Prostate gland (tissue), 2 donors: ENCODE data around the gene CYFIP1. TPM values are rescaled to one million over a fixed set of nuclear protein-coding genes. Genes with fewer than 3 reads are reported as not detected.

ENCODE experiments used
- DNase-seq: peaks from one replicate; pipeline ENCODE4 v3.0.0-alpha.2; 2019; ENCODE audit warnings: low spot score
- H3K27ac ChIP-seq, 2 donors: fragments of 200-600 bp; sonication (generic); 2 replicates each; pipeline ENCODE4 v1.5.1; 2017 to 2019
- H3K27me3 ChIP-seq: fragments of 200-600 bp; sonication (generic); replicated peaks from 2 replicates; pipeline ENCODE4 v1.5.1; 2019; ENCODE audit not compliant: insufficient read depth
- H3K36me3 ChIP-seq, 2 donors: fragments of 200-600 bp; sonication (generic); 1 replicate in 1 of 2; 2 replicates in 1 of 2; pipeline versions ENCODE4 v1.5.1 to v1.8.1; 2017 to 2019
- H3K4me1 ChIP-seq: fragments of 200-600 bp; sonication (generic); replicated peaks from 2 replicates; pipeline ENCODE4 v1.5.1; 2019
- H3K4me3 ChIP-seq, 2 donors: fragments of 200-600 bp; sonication (generic); 2 replicates each; pipeline ENCODE4 v1.5.1; 2017 to 2019
- H3K9me3 ChIP-seq: fragments of 200-600 bp; sonication (generic); 2 replicates; pipeline ENCODE4 v1.5.1; 2017
- POLR2A ChIP-seq: fragments of 450-650 bp; IDR thresholded peaks from one replicate; pipeline ENCODE4 v1.6.1; 2016; ENCODE audit warnings: antibody characterized with exemption, mild to moderate bottlenecking
- POLR2AphosphoS5 ChIP-seq: sonication (generic); formaldehyde crosslinking; IDR thresholded peaks from one replicate; pipeline ENCODE4 v1.6.1; 2017; ENCODE audit warnings: antibody characterized with exemption
- WGBS: methylation state at CpG from one replicate; pipeline ENCODE4 v1.1.5; 2018; 5-methylcytosine and 5-hydroxymethylcytosine counted together
- intact Hi-C: fragments of 100-400 bp; cut with DNase I; formaldehyde crosslinking; loops from one replicate; pipeline ENCODE4 v1.14.2; 2022
- total RNA-seq, 2 donors: library from RNA; depleted of rRNA; stranded (reverse); fragments of >200 nt; gene quantifications; one replicate each; pipeline ENCODE4 v1.1.0, GENCODE V29; 2016
- TF ChIP-seq, protein P1 (sequence below), 4 experiments: fragments of 200-600 bp in 2 of 4; fragments of 450-650 bp in 2 of 4; sonication (generic) in 2 of 4; IDR thresholded peaks; 1 replicate in 3 of 4; 2 replicates in 1 of 4; pipeline ENCODE4 v1.5.1; 2016 to 2019; ENCODE audit warnings: antibody characterized with exemption in 4 of 4, mild to moderate bottlenecking in 2 of 4, moderate library complexity in 2 of 4

Gene CYFIP1
- total RNA-seq, 2 donors from 2014 or later: 97.1 to 121 TPM

DNA sequence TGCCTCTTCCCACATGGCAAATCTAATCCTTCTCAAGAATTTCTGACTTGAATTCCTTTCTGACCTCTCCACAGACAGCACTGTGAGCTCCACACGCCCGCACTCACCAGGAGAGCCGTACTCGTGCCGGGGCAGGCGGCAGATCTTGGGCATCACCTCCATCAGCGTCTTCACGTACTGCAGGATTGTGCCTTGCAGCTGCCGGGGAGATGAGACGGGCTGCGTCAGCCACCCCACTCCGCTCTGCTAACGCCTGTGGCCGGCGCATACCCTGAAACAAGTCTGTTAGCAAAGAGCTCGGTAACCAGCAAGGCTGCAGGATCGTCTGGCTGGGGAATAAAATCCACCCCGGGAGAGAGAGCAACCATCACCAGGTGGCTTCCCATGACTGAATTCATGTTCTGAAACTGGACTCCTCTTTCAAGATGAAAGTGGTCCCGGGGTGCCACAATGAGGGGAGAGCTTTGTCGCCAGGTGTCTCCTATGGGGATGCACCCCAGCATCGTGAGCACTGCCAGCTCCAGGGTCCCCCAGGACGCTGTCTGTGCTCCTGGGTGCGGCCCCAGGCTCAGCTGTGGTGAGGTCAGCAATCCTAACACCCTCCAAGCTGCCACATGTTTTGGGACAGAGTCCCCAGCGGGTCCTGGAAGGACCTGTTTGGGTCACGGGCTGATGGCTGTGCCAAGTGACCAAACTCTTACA lies 98.3 kb downstream of the CYFIP1 start:
- H3K4me1 ChIP-seq: no peaks in the 10 kb centered on the region
- 94% methylated on average over 19 of the region's 25 CpGs for WGBS
- TF ChIP-seq, protein P1, sequence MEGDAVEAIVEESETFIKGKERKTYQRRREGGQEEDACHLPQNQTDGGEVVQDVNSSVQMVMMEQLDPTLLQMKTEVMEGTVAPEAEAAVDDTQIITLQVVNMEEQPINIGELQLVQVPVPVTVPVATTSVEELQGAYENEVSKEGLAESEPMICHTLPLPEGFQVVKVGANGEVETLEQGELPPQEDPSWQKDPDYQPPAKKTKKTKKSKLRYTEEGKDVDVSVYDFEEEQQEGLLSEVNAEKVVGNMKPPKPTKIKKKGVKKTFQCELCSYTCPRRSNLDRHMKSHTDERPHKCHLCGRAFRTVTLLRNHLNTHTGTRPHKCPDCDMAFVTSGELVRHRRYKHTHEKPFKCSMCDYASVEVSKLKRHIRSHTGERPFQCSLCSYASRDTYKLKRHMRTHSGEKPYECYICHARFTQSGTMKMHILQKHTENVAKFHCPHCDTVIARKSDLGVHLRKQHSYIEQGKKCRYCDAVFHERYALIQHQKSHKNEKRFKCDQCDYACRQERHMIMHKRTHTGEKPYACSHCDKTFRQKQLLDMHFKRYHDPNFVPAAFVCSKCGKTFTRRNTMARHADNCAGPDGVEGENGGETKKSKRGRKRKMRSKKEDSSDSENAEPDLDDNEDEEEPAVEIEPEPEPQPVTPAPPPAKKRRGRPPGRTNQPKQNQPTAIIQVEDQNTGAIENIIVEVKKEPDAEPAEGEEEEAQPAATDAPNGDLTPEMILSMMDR (IDR thresholded peaks at IDR 0.05): no peak
- no peak for TF ChIP-seq POLR2AphosphoS5
- no peak for TF ChIP-seq POLR2A
- no peaks in the 10 kb centered on the region for H3K9me3 ChIP-seq
- intact Hi-C loops: no loop called here
- H3K4me3 ChIP-seq: no peak overlapping the region
- H3K27me3 ChIP-seq: no peaks in the 10 kb centered on the region
- peaks cover 11 to 23% of the 10 kb centered on the region in 2 donors for H3K36me3 ChIP-seq
- DNase-seq: no peak
- H3K27ac ChIP-seq: no peak overlapping the region

DNA sequence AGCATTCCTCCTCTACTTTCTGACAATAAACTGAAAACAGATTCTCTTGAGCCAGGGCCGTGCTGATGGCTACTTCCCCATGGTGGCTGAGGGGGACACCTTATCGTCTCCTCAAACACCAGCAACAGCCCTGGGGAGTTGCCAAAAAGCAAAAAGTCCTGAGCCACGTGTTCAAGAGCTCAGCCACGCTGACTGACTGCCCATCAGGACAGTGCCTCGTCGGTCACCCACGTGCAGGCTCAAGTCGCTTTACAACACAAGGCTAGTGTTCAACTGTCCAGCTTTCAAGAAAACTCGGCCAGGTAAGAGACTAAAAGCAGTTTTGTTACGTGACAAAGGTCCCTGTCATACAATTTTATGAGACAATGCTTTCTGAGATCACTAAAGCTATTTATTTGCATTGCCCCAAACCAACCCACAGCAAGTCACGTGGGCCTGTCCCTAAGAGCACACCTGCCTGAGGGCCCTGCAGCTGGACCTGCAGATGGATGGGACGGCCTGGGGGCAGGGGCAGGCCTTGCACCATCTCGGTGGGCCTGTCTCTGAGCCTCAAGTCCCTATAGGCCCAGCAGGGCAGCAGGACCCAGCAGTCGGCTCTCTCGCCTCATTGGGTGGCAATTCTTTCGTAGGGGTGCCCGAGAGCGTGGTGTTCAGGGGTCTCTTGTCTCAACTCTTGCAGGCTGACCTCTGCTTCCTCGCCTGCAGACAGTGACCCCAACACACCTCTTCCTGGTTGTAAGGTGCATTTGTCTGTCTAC lies 99.0 kb downstream of the CYFIP1 start:
- Histone ChIP-seq H3K4me1 (no peaks in the 10 kb centered on the region), H3K27me3 (no peaks in the 10 kb centered on the region), H3K9me3 (no peaks in the 10 kb centered on the region), H3K27ac (no peak overlapping the region), H3K4me3 (no peak overlapping the region), H3K36me3 (peaks cover 11 to 23% of the 10 kb centered on the region in 2 donors)
- WGBS: 87% methylated on average over 19 of the region's 19 CpGs
- DNase-seq: no peak
- intact Hi-C loops: no loop called here
- TF ChIP-seq POLR2AphosphoS5 (no peak), POLR2A (no peak)
- TF ChIP-seq, protein P1 (IDR thresholded peaks at IDR 0.05): no peak

DNA sequence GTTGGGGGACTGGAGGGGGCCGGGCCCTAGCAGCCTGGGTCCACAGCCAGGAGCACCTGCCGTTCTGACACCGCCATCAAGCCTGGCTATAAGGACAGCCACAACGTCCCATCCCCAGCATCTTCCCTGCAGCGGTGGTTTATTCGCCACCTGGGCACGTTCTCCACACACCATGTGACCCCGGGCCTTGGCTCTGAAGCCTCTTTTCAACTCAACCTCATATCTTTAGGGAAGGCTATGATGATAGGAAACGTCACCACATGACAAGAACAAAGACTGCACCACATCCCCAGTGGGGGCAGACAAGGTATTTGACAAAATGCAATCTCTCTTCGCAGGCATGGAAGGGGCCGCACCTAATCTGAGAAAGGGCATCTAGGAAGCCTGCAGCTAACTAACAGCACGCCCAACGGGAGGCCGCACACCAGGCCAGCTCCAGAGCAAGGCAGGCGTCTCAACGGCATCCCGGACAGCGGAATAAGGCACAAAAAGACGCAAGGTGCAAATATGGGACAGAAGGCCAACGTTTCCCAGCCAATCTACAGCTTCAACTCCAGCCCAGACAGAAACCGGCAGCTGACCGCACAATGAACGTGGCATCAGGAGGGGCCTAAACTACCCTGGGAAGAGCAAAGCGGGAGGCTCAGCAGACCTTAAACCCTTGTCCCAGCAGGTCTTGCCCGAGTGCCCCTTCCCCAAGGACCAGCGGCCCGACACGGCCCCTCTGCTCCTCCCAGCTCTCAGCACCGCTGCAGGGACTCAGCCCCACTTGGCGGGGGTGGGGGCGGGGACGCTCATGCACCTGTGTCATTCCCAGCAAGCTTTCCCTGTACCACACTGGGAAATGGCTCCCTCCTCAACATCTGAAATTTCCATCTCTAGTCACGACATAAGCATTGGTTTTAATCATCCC lies 99.8 kb downstream of the CYFIP1 start:
- no peak for TF ChIP-seq POLR2AphosphoS5
- no peak overlapping the region for H3K27ac ChIP-seq
- no peak overlapping the region for H3K4me3 ChIP-seq
- H3K4me1 ChIP-seq: no peaks in the 10 kb centered on the region
- WGBS: 92% methylated on average over 33 of the region's 33 CpGs
- DNase-seq: no peak
- no peaks in the 10 kb centered on the region for H3K27me3 ChIP-seq
- peaks cover 11 to 23% of the 10 kb centered on the region in 2 donors for H3K36me3 ChIP-seq
- intact Hi-C loops: no loop called here
- no peaks in the 10 kb centered on the region for H3K9me3 ChIP-seq

DNA sequence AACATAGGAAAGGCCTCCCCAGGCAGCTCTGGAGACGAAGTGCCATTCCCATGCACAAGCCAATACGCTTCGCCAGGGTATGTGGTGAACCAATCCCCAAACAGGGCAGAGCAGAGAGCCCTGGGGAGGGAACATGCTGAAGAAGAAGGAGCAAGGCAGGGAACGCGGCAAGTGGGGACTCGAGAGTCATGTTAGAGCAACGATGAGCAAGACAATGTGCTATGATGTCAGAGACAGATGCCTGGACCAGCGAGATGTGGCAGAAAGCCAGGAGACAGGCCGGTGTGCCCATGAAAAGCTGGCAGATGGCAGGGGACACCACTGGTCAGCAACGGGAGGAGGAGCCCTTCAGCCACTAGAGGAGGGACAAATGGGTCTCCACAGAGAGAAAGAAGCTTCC lies 102.1 kb downstream of the CYFIP1 start:
- no peak overlapping the region for H3K27ac ChIP-seq
- WGBS: 79% methylated on average over 10 of the region's 10 CpGs
- DNase-seq: no peak
- no peak overlapping the region for H3K4me3 ChIP-seq
- no peaks in the 10 kb centered on the region for H3K9me3 ChIP-seq
- no peaks in the 10 kb centered on the region for H3K27me3 ChIP-seq
- TF ChIP-seq, protein P1 (IDR thresholded peaks at IDR 0.05): no peak
- TF ChIP-seq POLR2AphosphoS5: no peak
- TF ChIP-seq POLR2A: no peak
- no peaks in the 10 kb centered on the region for H3K4me1 ChIP-seq
- intact Hi-C loops: no loop called here
- H3K36me3 ChIP-seq: peaks cover 11 to 23% of the 10 kb centered on the region in 2 donors

DNA sequence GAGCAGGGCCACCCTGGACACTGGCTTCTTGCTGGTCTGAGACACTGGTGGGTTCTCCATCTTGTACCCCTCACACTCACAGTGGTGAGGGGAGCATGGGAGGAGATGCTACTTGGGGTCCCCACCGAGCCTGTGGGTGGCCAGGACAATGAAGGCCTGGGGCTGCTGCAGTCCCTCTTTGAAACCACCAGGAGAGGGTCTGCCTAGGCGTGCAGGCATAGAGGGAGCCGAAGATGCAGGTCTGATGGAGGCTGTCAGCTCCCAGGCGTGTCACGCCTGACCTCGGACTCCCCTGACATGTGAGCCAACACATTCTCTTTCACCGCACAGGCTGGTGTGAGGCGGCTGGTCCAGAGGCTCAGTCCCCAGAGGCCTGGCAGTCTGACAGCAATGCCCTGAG lies 102.6 kb downstream of the CYFIP1 start:
- Histone ChIP-seq H3K4me3 (no peak overlapping the region), H3K27ac (no peak overlapping the region), H3K9me3 (no peaks in the 10 kb centered on the region), H3K36me3 (peaks cover 9 to 20% of the 10 kb centered on the region in 2 donors), H3K4me1 (no peaks in the 10 kb centered on the region), H3K27me3 (no peaks in the 10 kb centered on the region)
- intact Hi-C loops: no loop called here
- DNase-seq: no peak
- TF ChIP-seq POLR2AphosphoS5 (no peak), POLR2A (no peak)
- TF ChIP-seq, protein P1 (IDR thresholded peaks at IDR 0.05): no peak
- 92% methylated on average over 8 of the region's 8 CpGs for WGBS
